Measurements from ENCODE around the gene PITX1.

PITX1 gene

DNA sequence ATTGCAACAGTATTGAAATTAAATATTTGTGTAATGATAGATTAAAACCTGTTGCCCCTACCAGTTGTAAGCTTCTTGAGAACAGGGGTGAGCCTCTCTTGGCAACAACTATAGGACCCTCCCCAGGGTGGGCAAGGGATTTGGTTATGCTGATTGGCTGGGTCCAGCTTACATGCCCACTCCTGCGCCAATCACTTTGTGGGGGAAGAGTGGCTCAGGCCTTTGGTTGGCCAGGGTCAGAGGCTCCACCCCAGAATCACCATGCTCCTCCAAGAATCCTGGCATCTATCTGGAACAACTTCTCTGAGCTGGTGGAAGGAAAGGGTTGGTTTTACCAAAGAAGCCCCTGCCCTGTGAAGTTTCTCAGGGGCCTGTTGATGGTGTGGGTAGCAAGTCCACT is 8.6 kb upstream of the PITX1 start:
- H3K4me3 ChIP-seq (ENCODE audit: low read length): no peak overlapping the region
- TF ChIP-seq CTCF (conservative IDR thresholded peaks at IDR 0.05; ENCODE audit: low read depth, low read length): no peak
- DNase-seq (ENCODE audit: low read depth): no peak

GRCh38 chr5:135041726-135042125 is 7.7 kb upstream of the PITX1 start:
- DNase-seq (ENCODE audit: low read depth): no peak
- no peak for TF ChIP-seq CTCF (conservative IDR thresholded peaks at IDR 0.05; ENCODE audit: low read depth, low read length)
- no peak overlapping the region for H3K4me3 ChIP-seq (ENCODE audit: low read length)

DNA sequence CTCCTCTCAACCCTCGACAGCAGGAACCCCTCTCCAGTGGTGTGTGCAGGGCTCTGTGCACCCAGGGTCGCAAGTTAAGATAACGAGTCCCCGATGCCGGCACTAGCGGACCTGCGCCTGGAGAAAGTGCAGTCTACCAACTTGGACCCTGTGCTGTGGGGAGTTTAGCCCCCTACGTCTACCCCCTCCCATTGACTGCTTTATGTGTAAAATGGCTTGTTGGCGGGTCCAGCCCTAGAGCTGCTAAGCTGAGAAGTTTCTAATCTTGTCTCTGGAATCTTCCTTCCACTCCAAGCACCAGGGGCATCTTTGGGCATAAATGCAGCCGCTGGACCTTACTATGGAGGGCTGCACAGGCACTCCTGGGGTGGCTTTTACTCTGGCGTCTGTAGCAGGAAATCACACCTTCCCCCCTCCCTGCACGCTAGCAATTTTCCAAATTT is 7.1 kb upstream of the PITX1 start:
- no peak for TF ChIP-seq CTCF (conservative IDR thresholded peaks at IDR 0.05; ENCODE audit: low read depth, low read length)
- DNase-seq (ENCODE audit: low read depth): no peak
- no peak overlapping the region for H3K4me3 ChIP-seq (ENCODE audit: low read length)

DNA sequence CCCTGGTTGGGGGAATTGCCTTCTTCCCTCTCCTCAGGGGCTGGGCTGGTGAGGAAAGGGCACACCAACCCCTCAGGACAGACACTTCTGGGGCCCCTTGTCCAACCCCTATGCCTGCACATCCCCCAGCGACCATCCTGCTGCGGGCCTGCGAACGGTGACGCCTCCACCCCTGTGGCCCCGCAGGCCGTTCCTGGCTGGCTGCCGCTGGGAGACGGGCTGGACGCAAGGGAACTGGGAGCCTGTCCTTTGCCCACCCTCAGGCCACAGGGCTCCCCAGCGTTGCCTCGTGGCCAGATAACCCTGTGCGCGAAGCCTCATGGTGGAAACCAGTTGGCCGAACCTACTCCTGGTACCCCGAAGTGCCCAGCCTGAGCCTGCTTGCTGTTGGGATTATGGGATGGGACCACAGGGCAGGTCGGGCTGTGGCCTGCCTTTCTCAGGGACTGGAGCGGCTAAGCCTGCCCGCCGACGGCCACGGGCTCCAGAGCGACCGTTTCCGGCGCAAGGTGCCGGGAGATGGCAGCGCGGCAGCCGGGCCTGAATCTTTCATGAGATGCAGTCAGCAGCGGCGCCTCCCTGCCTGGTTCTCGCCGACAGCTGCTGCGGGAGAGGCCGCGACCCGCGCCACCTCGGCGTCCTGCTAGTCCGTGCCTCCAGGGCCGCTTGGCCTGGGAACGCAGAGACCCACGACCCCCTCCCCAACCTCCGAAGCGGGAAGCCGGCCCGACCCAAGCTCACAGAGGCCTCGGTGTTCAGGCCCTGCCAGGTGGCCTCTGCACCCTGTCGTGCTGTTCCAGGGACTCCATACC is 6.5 kb upstream of the PITX1 start:
- no peak overlapping the region for H3K4me3 ChIP-seq (ENCODE audit: low read length)
- TF ChIP-seq CTCF (conservative IDR thresholded peaks at IDR 0.05; ENCODE audit: low read depth, low read length): no peak
- no peak for DNase-seq (ENCODE audit: low read depth)

GRCh38 chr5:135040034-135040332 is 6.0 kb upstream of the PITX1 start:
- no peak for DNase-seq (ENCODE audit: low read depth)
- H3K4me3 ChIP-seq (ENCODE audit: low read length): no peak overlapping the region
- no peak for TF ChIP-seq CTCF (conservative IDR thresholded peaks at IDR 0.05; ENCODE audit: low read depth, low read length)

- DNase-seq (ENCODE audit: low read depth): no peak
- no peak overlapping the region for H3K4me3 ChIP-seq (ENCODE audit: low read length)
- TF ChIP-seq CTCF (conservative IDR thresholded peaks at IDR 0.05; ENCODE audit: low read depth, low read length): no peak
Measured at GRCh38 chr5:135039271-135040033, 5.4 kb upstream of the PITX1 start.

DNA sequence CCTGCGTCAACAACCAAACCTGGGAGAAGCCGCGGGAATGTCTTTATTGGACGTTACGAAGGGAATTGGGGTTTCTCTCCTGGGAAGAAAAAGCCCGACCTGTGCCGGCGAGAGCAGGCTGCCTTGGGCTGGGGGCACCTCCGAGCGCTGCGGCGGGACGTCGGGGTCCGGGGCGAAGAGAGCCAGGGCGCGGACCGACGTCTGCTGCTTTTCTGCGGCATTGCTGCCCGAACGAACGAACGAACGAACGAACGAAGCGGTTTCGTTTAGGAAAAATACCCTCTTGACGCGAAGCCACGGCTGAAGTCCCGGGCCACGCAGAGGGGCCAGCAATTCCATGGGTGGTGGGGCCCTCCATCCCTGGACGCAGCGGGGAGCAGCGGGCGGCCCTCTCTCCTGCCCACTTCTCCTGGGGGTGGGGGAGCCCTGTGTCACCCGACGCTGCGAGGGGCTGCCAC is 4.8 kb upstream of the PITX1 start:
- DNase-seq (ENCODE audit: low read depth): no peak
- no peak for TF ChIP-seq CTCF (conservative IDR thresholded peaks at IDR 0.05; ENCODE audit: low read depth, low read length)
- H3K4me3 ChIP-seq (ENCODE audit: low read length): no peak overlapping the region
